OCI-LY3 (cell line): Measurements from ENCODE around the gene CFAP57.
A peak's percentile ranks its signal among the peaks of the same experiment; 100 is the strongest.

Experiments
- H2AFZ ChIP-seq: fragments of 200-600, 300-600 bp; shearing (Covaris generic); 2 replicates; pipeline ENCODE4 v1.6.0; 2014; ENCODE audit warnings: antibody characterized with exemption, low read depth, low read length
- H3K27ac ChIP-seq: fragments of 200-600, 300-600 bp; sonication (generic); 2 replicates; pipeline ENCODE4 v1.5.1; 2014; ENCODE audit warnings: mild to moderate bottlenecking, low read length, moderate library complexity, mixed read lengths
- H3K27me3 ChIP-seq: fragments of 200-600, 300-600 bp; sonication (generic); 2 replicates; pipeline ENCODE4 v1.6.1; 2014; ENCODE audit warnings: low read depth, low read length, mixed read lengths
- H3K36me3 ChIP-seq: fragments of 200-600, 300-600 bp; sonication (generic); replicated peaks from 2 replicates; pipeline ENCODE3; 2014; ENCODE audit warnings: low read depth, low read length, mixed read lengths
- H3K4me1 ChIP-seq: fragments of 300-600, 200-600 bp; sonication (generic); 2 replicates; pipeline ENCODE4 v1.6.1; 2014; ENCODE audit warnings: low read length, mixed read lengths
- H3K4me2 ChIP-seq: fragments of 200-600, 300-600 bp; sonication (generic); 2 replicates; pipeline ENCODE4 v1.6.1; 2014; ENCODE audit warnings: low read length, mixed read lengths
- H3K4me3 ChIP-seq: fragments of 300-600, 200-600 bp; sonication (generic); 2 replicates; pipeline ENCODE4 v1.5.1; 2014; ENCODE audit warnings: antibody characterized with exemption, mild to moderate bottlenecking, low read length, moderate library complexity
- H3K79me2 ChIP-seq: fragments of 300-600, 200-600 bp; shearing (Covaris generic); 2 replicates; pipeline ENCODE4 v1.6.1; 2014; ENCODE audit warnings: mild to moderate bottlenecking, low read length, mixed read lengths
- H3K9ac ChIP-seq: fragments of 300-600, 200-600 bp; shearing (Covaris generic); 2 replicates; pipeline ENCODE4 v1.6.0; 2014; ENCODE audit warnings: mild to moderate bottlenecking, low read length, moderate library complexity
- H3K9me3 ChIP-seq: fragments of 200-600, 300-600 bp; shearing (Covaris generic); 2 replicates; pipeline ENCODE4 v1.6.1; 2014; ENCODE audit warnings: low read length, mixed read lengths; ENCODE audit not compliant: insufficient read depth
- H4K20me1 ChIP-seq: fragments of 200-600, 300-600 bp; sonication (generic); 2 replicates; pipeline ENCODE4 v1.6.1; 2016; ENCODE audit warnings: low read length, mixed read lengths; ENCODE audit not compliant: insufficient read depth
- EZH2phosphoT487 ChIP-seq: fragments of 200-600 bp; shearing (Covaris generic); IDR thresholded peaks from 2 replicates; pipeline ENCODE4 v1.6.1; 2018; ENCODE audit warnings: antibody characterized with exemption, mixed run types, low read depth
- TF ChIP-seq, protein P1 (sequence below): fragments of 200-600, 300-600 bp; sonication (generic); IDR thresholded peaks from 2 replicates; pipeline ENCODE4 v1.5.1; 2014; ENCODE audit warnings: antibody characterized with exemption, low read length, low read depth

CFAP57 gene

DNA sequence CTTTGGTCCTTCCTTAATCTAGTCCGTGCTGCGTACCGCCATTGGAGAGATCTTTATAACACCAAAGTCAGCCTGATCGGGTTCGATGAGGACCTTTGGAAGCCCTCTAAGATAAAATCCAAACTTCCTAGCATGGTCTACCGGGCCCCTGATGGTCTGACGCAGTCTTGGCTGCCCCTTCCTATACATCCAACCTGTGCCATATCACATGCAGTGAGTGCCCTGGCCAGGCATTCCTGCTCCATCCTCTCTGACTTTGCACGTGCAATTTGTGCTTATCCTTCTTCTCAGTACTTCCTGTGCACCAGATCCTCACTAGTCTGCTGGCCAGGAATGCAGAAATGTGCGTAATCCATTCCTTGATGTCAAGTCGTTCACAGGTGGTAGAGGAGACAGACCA, 45.6 kb downstream of the CFAP57 start:
- H3K27me3 ChIP-seq = no peaks in the 10 kb centered on the region
- H3K4me2 ChIP-seq = no peak overlapping the region
- peaks cover 29% of the 10 kb centered on the region for H3K4me1 ChIP-seq
- H3K4me3 ChIP-seq = no peak overlapping the region
- no peak overlapping the region for H3K27ac ChIP-seq
- H3K9me3 ChIP-seq = no peaks in the 10 kb centered on the region
- no peaks in the 10 kb centered on the region for H3K79me2 ChIP-seq
- H2AFZ ChIP-seq = no peak overlapping the region
- H3K9ac ChIP-seq = no peak overlapping the region
- TF ChIP-seq EZH2phosphoT487 = no peak
- TF ChIP-seq, protein P1, sequence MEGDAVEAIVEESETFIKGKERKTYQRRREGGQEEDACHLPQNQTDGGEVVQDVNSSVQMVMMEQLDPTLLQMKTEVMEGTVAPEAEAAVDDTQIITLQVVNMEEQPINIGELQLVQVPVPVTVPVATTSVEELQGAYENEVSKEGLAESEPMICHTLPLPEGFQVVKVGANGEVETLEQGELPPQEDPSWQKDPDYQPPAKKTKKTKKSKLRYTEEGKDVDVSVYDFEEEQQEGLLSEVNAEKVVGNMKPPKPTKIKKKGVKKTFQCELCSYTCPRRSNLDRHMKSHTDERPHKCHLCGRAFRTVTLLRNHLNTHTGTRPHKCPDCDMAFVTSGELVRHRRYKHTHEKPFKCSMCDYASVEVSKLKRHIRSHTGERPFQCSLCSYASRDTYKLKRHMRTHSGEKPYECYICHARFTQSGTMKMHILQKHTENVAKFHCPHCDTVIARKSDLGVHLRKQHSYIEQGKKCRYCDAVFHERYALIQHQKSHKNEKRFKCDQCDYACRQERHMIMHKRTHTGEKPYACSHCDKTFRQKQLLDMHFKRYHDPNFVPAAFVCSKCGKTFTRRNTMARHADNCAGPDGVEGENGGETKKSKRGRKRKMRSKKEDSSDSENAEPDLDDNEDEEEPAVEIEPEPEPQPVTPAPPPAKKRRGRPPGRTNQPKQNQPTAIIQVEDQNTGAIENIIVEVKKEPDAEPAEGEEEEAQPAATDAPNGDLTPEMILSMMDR = no peak
- no peaks in the 10 kb centered on the region for H3K36me3 ChIP-seq
- no peaks in the 10 kb centered on the region for H4K20me1 ChIP-seq

DNA sequence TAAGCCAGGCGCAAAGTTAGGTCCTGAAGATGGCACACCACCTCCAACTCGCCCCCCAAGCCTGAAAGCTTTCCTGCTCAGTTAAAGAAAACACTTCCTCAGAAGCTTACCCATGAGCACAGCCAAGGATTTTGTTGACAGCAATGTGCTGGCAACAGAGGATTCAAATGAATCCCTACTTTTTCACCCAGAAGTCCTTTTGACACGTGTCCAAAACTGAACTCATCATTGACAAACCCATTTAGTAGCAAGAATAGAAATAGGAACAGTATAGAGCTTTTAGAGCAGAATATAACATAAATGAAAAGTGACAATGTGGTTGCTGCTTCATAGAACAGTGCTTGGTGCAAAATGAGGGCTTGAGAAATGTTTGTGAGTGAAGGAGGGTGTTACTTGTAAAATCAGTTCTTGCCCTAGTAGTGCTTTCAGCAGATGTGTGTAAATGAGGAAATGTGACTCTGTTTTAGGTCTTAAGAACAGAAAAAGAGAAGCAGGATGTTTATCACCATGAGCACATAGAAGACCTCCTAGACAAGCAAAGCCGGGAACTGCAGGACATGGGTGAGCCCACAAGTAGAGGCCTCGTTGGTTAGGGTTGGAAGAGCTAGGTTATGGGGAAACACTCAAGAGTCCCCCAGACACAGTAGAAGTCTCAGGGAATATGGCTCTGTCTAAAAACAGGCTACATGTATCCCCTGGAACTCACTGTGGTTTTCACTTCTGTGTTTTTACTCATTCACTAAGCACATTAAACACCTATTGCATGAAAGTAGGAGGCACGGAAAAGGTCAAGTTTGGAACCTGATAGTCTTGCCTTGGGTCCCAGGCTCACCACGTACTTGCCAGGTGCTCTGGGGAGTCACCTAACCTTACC, 49.0 kb downstream of the CFAP57 start:
- Histone ChIP-seq H3K9me3 (no peaks in the 10 kb centered on the region), H3K27ac (peak overlapping the region; percentile 98), H3K4me2 (peak overlapping the region; percentile 97), H3K9ac (peak overlapping the region; percentile 68), H3K4me3 (peak overlapping the region; percentile 63), H3K4me1 (peaks cover 34% of the 10 kb centered on the region), H4K20me1 (no peaks in the 10 kb centered on the region), H3K79me2 (no peaks in the 10 kb centered on the region), H2AFZ (peak overlapping the region; percentile 33; the same call in 1 of the 2 replicates), H3K36me3 (no peaks in the 10 kb centered on the region), H3K27me3 (no peaks in the 10 kb centered on the region)
- no peak for TF ChIP-seq EZH2phosphoT487
- TF ChIP-seq, protein P1 = no peak

- no peak for TF ChIP-seq EZH2phosphoT487
- TF ChIP-seq, protein P1 = no peak
- Histone ChIP-seq H3K4me1 (peaks cover 41% of the 10 kb centered on the region), H3K4me2 (peak overlapping the region; percentile 97), H3K36me3 (no peaks in the 10 kb centered on the region), H3K27me3 (no peaks in the 10 kb centered on the region), H3K4me3 (peak overlapping the region; percentile 63), H3K9me3 (no peaks in the 10 kb centered on the region), H4K20me1 (no peaks in the 10 kb centered on the region), H2AFZ (0 out of 2 replicates have a peak overlapping the region, but pooled peaks have one; percentile 1), H3K27ac (peak overlapping the region; percentile 98), H3K9ac (peak overlapping the region; percentile 68), H3K79me2 (no peaks in the 10 kb centered on the region)
Observed at GRCh38 chr1:43221797-43222196, 49.7 kb downstream of the CFAP57 start.

DNA sequence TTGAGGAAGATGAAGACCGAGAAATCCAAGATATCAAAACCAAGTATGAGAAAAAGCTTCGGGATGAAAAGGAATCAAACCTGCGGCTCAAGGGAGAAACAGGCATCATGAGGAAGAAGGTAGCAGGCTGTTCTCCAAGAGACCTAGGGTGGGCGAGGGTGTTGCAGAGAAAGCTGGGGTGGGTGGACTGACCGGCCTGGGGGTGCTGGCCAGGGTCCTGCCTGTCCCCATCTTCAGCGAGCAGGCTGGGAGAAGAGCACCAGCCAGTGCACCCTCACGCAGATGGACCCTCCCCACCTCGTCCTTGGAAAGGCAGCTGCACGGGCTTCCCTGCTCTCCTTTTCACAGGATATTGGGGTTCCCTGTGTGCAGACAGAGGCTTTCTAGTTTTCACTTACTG, 50.7 kb downstream of the CFAP57 start:
- Histone ChIP-seq H3K27me3 (no peaks in the 10 kb centered on the region), H3K4me1 (peaks cover 48% of the 10 kb centered on the region), H4K20me1 (no peaks in the 10 kb centered on the region), H3K36me3 (no peaks in the 10 kb centered on the region), H3K9me3 (no peaks in the 10 kb centered on the region), H3K79me2 (no peaks in the 10 kb centered on the region), H3K27ac (no peak overlapping the region), H3K4me2 (no peak overlapping the region), H3K9ac (no peak overlapping the region), H3K4me3 (no peak overlapping the region), H2AFZ (no peak overlapping the region)
- no peak for TF ChIP-seq EZH2phosphoT487
- TF ChIP-seq, protein P1 = no peak
